SK-N-SH treated with all-trans-retinoic acid at 6 μM for 48 hours (cell line): ENCODE results near the gene SYN1.
A peak's percentile ranks its signal among the peaks of the same experiment; 100 is the strongest.

Experiments
- ATAC-seq: fragments of 200-7000 bp; cut with Tn5 transposase; 3 replicates; pipeline ENCODE4 v1.9.1; 2020; ENCODE audit warnings: mild to moderate bottlenecking, moderate library complexity
- BACH2 ChIP-seq: fragments of 250-450 bp; sonication (Bioruptor Pico); IDR thresholded peaks from 2 replicates; pipeline ENCODE4 v1.9.0; 2021; ENCODE audit warnings: mild to moderate bottlenecking, borderline replicate concordance
- CREB5 ChIP-seq: fragments of 250-450 bp; sonication (Bioruptor Pico); IDR thresholded peaks from 2 replicates; pipeline ENCODE4 v1.5.1; 2020; ENCODE audit warnings: low read depth, mild to moderate bottlenecking, moderate library complexity
- CSDC2 ChIP-seq: fragments of 250-450 bp; sonication (Bioruptor Pico); IDR thresholded peaks from 2 replicates; pipeline ENCODE4 v1.5.0; 2020; ENCODE audit warnings: mild to moderate bottlenecking, moderate library complexity
- CSRNP3 ChIP-seq: fragments of 250-450 bp; sonication (Bioruptor Pico); IDR thresholded peaks from 2 replicates; pipeline ENCODE4 v1.5.1; 2021; ENCODE audit warnings: mild to moderate bottlenecking, moderate library complexity
- ESRRG ChIP-seq: fragments of 250-450 bp; sonication (Bioruptor Pico); IDR thresholded peaks from 2 replicates; pipeline ENCODE4 v1.6.1; 2021; ENCODE audit warnings: mild to moderate bottlenecking
- GLIS3 ChIP-seq: fragments of 250-450 bp; sonication (Bioruptor Pico); IDR thresholded peaks from 2 replicates; pipeline ENCODE4 v1.5.0; 2020; ENCODE audit warnings: mild to moderate bottlenecking, moderate library complexity
- ISL1 ChIP-seq: fragments of 250-450 bp; sonication (Bioruptor Pico); IDR thresholded peaks from 2 replicates; pipeline ENCODE4 v2.1.2; 2022; ENCODE audit warnings: mild to moderate bottlenecking, moderate library complexity
- OSR1 ChIP-seq: fragments of 250-450 bp; sonication (Bioruptor Pico); IDR thresholded peaks from 2 replicates; pipeline ENCODE4 v1.8.0; 2022; ENCODE audit warnings: moderate library complexity, mild to moderate bottlenecking, inconsistent platforms
- PATZ1 ChIP-seq: fragments of 250-450 bp; sonication (Bioruptor Pico); IDR thresholded peaks from 2 replicates; pipeline ENCODE4 v1.8.0; 2020; ENCODE audit warnings: mild to moderate bottlenecking, moderate library complexity, borderline replicate concordance
- RARB ChIP-seq: fragments of 250-450 bp; sonication (Bioruptor Pico); IDR thresholded peaks from 2 replicates; pipeline ENCODE4 v1.8.0; 2021; ENCODE audit warnings: mild to moderate bottlenecking, moderate library complexity
- SNAI2 ChIP-seq: fragments of 250-450 bp; sonication (Bioruptor Pico); IDR thresholded peaks from 2 replicates; pipeline ENCODE4 v1.5.0; 2020; ENCODE audit warnings: mild to moderate bottlenecking, moderate library complexity
- TCF4 ChIP-seq: fragments of 250-450 bp; sonication (Bioruptor Pico); IDR thresholded peaks from 2 replicates; pipeline ENCODE4 v1.8.0; 2021; ENCODE audit warnings: mild to moderate bottlenecking, moderate library complexity, borderline replicate concordance
- TOX ChIP-seq: fragments of 250-450 bp; sonication (Bioruptor Pico); IDR thresholded peaks from 2 replicates; pipeline ENCODE4 v1.8.0; 2021; ENCODE audit warnings: mild to moderate bottlenecking, moderate library complexity, borderline replicate concordance
- ZC3H10 ChIP-seq: fragments of 250-450 bp; sonication (Bioruptor Pico); IDR thresholded peaks from 2 replicates; pipeline ENCODE4 v1.5.1; 2021; ENCODE audit warnings: mild to moderate bottlenecking, moderate library complexity
- ZFP3 ChIP-seq: fragments of 250-450 bp; sonication (Bioruptor Pico); IDR thresholded peaks from 2 replicates; pipeline ENCODE4 v1.5.0; 2020; ENCODE audit warnings: mild to moderate bottlenecking, moderate library complexity
- ZFP30 ChIP-seq: fragments of 450-650 bp; formaldehyde crosslinking; IDR thresholded peaks from 2 replicates; pipeline ENCODE4 v1.5.0; 2022; ENCODE audit warnings: mild to moderate bottlenecking, moderate library complexity
- ZNF565 ChIP-seq: fragments of 450-650 bp; formaldehyde crosslinking; conservative IDR thresholded peaks from 2 replicates; pipeline ENCODE4 v1.5.0; 2020; ENCODE audit warnings: low read depth, mild to moderate bottlenecking, moderate library complexity
- ZNF70 ChIP-seq: fragments of 450-650 bp; formaldehyde crosslinking; IDR thresholded peaks from 2 replicates; pipeline ENCODE4 v1.5.0; 2020; ENCODE audit warnings: mild to moderate bottlenecking, moderate library complexity
- ZNF8 ChIP-seq: fragments of 450-650 bp; formaldehyde crosslinking; IDR thresholded peaks from 2 replicates; pipeline ENCODE4 v1.5.0; 2020; ENCODE audit warnings: mild to moderate bottlenecking, moderate library complexity
- TF ChIP-seq, protein P1 (sequence below): fragments of 250-450 bp; sonication (Bioruptor Pico); IDR thresholded peaks from 2 replicates; pipeline ENCODE4 v1.8.0; 2021; ENCODE audit warnings: low read depth, mild to moderate bottlenecking, moderate library complexity, borderline replicate concordance
- TF ChIP-seq, protein P2 (sequence below): fragments of 250-450 bp; sonication (Bioruptor Pico); IDR thresholded peaks from 2 replicates; pipeline ENCODE4 v1.5.0; 2020; ENCODE audit warnings: mild to moderate bottlenecking, moderate library complexity

SYN1 gene

DNA sequence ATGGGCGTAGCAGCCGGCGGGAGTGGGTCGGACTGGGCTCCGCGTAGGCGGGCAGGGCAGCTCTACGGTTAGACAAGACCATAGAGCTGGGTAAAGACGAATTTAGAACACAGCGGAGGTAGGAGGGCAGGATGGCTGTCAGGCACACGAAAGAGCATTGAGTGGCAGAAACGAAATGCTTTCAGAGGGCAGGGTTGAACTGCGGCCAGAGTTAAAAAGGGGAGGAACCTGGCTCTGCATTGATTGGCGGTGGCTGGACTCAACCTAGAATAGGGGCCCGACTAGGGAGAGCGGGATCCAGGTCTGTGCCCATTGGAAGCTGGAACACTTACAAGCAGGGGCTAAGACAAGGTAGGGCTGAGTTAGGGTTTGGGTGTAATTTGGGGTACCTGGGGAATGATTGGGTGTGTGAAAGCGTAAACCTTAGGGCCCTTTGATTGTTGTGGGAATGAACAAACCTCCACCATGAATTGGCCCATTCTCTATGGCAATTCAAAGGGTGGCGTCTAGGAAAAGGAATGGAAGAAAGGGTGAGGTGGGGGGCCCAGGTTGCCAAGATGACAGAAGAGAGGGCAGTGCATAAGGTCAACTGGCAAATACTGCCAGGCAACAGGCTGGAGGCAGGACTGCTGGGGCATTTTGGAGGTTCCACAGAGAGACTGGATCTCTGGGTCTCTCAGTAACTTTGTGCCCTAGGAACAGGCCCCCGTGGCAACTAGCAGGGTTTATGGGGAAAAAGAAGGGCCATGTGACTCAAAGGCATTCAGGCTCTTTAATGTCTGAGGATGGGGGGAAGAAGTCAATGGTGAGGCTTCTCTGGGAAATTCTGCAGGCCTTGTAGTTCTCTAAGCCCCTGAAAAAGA is 31.6 kb upstream of the SYN1 start:
- ATAC-seq = peak; percentile 8
- TF ChIP-seq, protein P1, sequence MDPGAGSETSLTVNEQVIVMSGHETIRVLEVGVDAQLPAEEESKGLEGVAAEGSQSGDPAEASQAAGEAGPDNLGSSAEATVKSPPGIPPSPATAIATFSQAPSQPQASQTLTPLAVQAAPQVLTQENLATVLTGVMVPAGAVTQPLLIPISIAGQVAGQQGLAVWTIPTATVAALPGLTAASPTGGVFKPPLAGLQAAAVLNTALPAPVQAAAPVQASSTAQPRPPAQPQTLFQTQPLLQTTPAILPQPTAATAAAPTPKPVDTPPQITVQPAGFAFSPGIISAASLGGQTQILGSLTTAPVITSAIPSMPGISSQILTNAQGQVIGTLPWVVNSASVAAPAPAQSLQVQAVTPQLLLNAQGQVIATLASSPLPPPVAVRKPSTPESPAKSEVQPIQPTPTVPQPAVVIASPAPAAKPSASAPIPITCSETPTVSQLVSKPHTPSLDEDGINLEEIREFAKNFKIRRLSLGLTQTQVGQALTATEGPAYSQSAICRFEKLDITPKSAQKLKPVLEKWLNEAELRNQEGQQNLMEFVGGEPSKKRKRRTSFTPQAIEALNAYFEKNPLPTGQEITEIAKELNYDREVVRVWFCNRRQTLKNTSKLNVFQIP (CRISPR knock-in tag) = no peak
- TF ChIP-seq CREB5 = no peak
- TF ChIP-seq ISL1 (CRISPR knock-in tag) = no peak
- TF ChIP-seq CSRNP3 (CRISPR knock-in tag) = no peak
- TF ChIP-seq CSDC2 = no peak
- TF ChIP-seq ESRRG (CRISPR knock-in tag) = no peak
- no peak for TF ChIP-seq ZC3H10 (CRISPR knock-in tag)
- no peak for TF ChIP-seq TOX (CRISPR knock-in tag)
- TF ChIP-seq ZFP30 (CRISPR knock-in tag) = no peak
- TF ChIP-seq ZNF70 (CRISPR knock-in tag) = no peak
- TF ChIP-seq PATZ1 (CRISPR knock-in tag) = no peak
- TF ChIP-seq, protein P2, sequence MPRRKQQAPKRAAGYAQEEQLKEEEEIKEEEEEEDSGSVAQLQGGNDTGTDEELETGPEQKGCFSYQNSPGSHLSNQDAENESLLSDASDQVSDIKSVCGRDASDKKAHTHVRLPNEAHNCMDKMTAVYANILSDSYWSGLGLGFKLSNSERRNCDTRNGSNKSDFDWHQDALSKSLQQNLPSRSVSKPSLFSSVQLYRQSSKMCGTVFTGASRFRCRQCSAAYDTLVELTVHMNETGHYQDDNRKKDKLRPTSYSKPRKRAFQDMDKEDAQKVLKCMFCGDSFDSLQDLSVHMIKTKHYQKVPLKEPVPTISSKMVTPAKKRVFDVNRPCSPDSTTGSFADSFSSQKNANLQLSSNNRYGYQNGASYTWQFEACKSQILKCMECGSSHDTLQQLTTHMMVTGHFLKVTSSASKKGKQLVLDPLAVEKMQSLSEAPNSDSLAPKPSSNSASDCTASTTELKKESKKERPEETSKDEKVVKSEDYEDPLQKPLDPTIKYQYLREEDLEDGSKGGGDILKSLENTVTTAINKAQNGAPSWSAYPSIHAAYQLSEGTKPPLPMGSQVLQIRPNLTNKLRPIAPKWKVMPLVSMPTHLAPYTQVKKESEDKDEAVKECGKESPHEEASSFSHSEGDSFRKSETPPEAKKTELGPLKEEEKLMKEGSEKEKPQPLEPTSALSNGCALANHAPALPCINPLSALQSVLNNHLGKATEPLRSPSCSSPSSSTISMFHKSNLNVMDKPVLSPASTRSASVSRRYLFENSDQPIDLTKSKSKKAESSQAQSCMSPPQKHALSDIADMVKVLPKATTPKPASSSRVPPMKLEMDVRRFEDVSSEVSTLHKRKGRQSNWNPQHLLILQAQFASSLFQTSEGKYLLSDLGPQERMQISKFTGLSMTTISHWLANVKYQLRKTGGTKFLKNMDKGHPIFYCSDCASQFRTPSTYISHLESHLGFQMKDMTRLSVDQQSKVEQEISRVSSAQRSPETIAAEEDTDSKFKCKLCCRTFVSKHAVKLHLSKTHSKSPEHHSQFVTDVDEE (CRISPR knock-in tag) = no peak
- TF ChIP-seq OSR1 (CRISPR knock-in tag) = no peak
- no peak for TF ChIP-seq TCF4 (CRISPR knock-in tag)
- no peak for TF ChIP-seq ZNF8 (CRISPR knock-in tag)
- no peak for TF ChIP-seq ZFP3 (CRISPR knock-in tag)
- TF ChIP-seq RARB (CRISPR knock-in tag) = no peak
- no peak for TF ChIP-seq SNAI2 (CRISPR knock-in tag)
- TF ChIP-seq ZNF565 (CRISPR knock-in tag) = no peak
- TF ChIP-seq BACH2 = no peak

GRCh38 chrX:47650164-47651042 is 30.7 kb upstream of the SYN1 start, which contains the start of gene ELK1:
TSS of gene ELK1 (minus strand) at chrX:47650563. CDS start at chrX:47641441, 9,122 bp downstream.
- ATAC-seq = peak; percentile 98
- no peak for TF ChIP-seq CSRNP3 (CRISPR knock-in tag)
- TF ChIP-seq ZNF70 (CRISPR knock-in tag) = no peak
- TF ChIP-seq GLIS3 = no peak
- TF ChIP-seq, protein P1 (CRISPR knock-in tag) = no peak
- TF ChIP-seq CREB5 = no peak
- no peak for TF ChIP-seq ISL1 (CRISPR knock-in tag)
- no peak for TF ChIP-seq ZNF565 (CRISPR knock-in tag)
- no peak for TF ChIP-seq ZFP30 (CRISPR knock-in tag)
- TF ChIP-seq BACH2 = no peak
- TF ChIP-seq OSR1 (CRISPR knock-in tag) = no peak
- no peak for TF ChIP-seq SNAI2 (CRISPR knock-in tag)
- no peak for TF ChIP-seq CSDC2
- TF ChIP-seq TCF4 (CRISPR knock-in tag) = no peak
- no peak for TF ChIP-seq ZNF8 (CRISPR knock-in tag)
